PC-3 (cell line): ENCODE results near the gene KAT5.

Experiments used
- CTCF ChIP-seq: fragments of 300-600 bp; sonication (generic); conservative IDR thresholded peaks from 2 replicates; pipeline ENCODE4 v1.5.1; 2017; ENCODE audit warnings: antibody characterized with exemption, low read depth, mild to moderate bottlenecking, low read length
- EZH2 ChIP-seq: fragments of 300-600 bp; sonication (generic); IDR thresholded peaks from one replicate; pipeline ENCODE4 v1.6.1; 2017; ENCODE audit warnings: antibody characterized with exemption, mild to moderate bottlenecking, low read length; ENCODE audit not compliant: unreplicated experiment

- no peak for TF ChIP-seq CTCF
- TF ChIP-seq EZH2, result no peak
Measured at GRCh38 chr11:65766535-65766934, 54.5 kb downstream of the KAT5 start.
